Hepatocyte (in vitro differentiated cells): ENCODE measurements around the gene CYTH1. TPM values are rescaled to one million over a fixed set of nuclear protein-coding genes. Genes with fewer than 3 reads are reported as not detected.

Experiments
- DNase-seq: peaks from one replicate; pipeline ENCODE4 v3.0.0-alpha.2; 2016; ENCODE audit warnings: low spot score
- H2AFZ ChIP-seq: fragments of 200-600 bp; sonication (generic); 2 replicates; pipeline ENCODE4 v1.6.0; 2016; ENCODE audit warnings: antibody characterized with exemption, mild to moderate bottlenecking
- H3K27ac ChIP-seq: fragments of 200-600 bp; sonication (generic); 2 replicates; pipeline ENCODE4 v1.5.1; 2016; ENCODE audit warnings: mild to moderate bottlenecking
- H3K27me3 ChIP-seq: fragments of 200-600 bp; sonication (generic); 2 replicates; pipeline ENCODE4 v1.6.1; 2016
- H3K36me3 ChIP-seq: fragments of 200-600 bp; sonication (generic); replicated peaks from 2 replicates; pipeline ENCODE4 v1.5.1; 2016; ENCODE audit warnings: low read depth; ENCODE audit not compliant: insufficient read depth
- H3K4me1 ChIP-seq: fragments of 200-600 bp; sonication (generic); 2 replicates; pipeline ENCODE4 v1.5.1; 2016; ENCODE audit warnings: mild to moderate bottlenecking, moderate library complexity; ENCODE audit not compliant: insufficient read depth
- H3K4me2 ChIP-seq: fragments of 200-600 bp; sonication (generic); 2 replicates; pipeline ENCODE4 v1.6.0; 2016
- H3K4me3 ChIP-seq: fragments of 200-600 bp; sonication (generic); 2 replicates; pipeline ENCODE4 v1.5.1; 2016; ENCODE audit warnings: mild to moderate bottlenecking
- H3K79me2 ChIP-seq: fragments of 200-600 bp; sonication (generic); 2 replicates; pipeline ENCODE4 v1.6.0; 2017; ENCODE audit warnings: mild to moderate bottlenecking
- H3K9me2 ChIP-seq: fragments of 200-600 bp; sonication (generic); replicated peaks from 2 replicates; pipeline ENCODE4 v1.6.0; 2017; ENCODE audit warnings: mild to moderate bottlenecking; ENCODE audit not compliant: insufficient read depth
- H3K9me3 ChIP-seq: fragments of 200-600 bp; sonication (generic); 2 replicates; pipeline ENCODE4 v1.5.1; 2016; ENCODE audit warnings: low read depth, mild to moderate bottlenecking
- H4K20me1 ChIP-seq: fragments of 200-600 bp; sonication (generic); 2 replicates; pipeline ENCODE4 v1.6.0; 2016; ENCODE audit warnings: mild to moderate bottlenecking; ENCODE audit not compliant: insufficient read depth, poor library complexity, severe bottlenecking
- CTCF ChIP-seq: fragments of 200-600 bp; sonication (generic); IDR thresholded peaks from 2 replicates; pipeline ENCODE4 v1.5.1; 2016; ENCODE audit warnings: antibody characterized with exemption, mild to moderate bottlenecking; ENCODE audit not compliant: poor library complexity
- EZH2 ChIP-seq: fragments of 200-600 bp; sonication (generic); IDR thresholded peaks from 2 replicates; pipeline ENCODE4 v1.6.1; 2016; ENCODE audit warnings: antibody characterized with exemption, mild to moderate bottlenecking, borderline replicate concordance
- EZH2phosphoT487 ChIP-seq: fragments of 200-600 bp; sonication (generic); IDR thresholded peaks from one replicate; pipeline ENCODE4 v1.6.1; 2018; ENCODE audit warnings: antibody characterized with exemption, mild to moderate bottlenecking, low read depth, moderate library complexity; ENCODE audit not compliant: unreplicated experiment, severe bottlenecking
- WGBS: methylation state at CpG from one replicate; pipeline ENCODE4 v1.1.6; 2016; ENCODE audit warnings: low lambda C conversion rate; ENCODE audit errors: missing lambda C conversion rate; 5-methylcytosine and 5-hydroxymethylcytosine counted together
- polyA plus RNA-seq: library from polyadenylated mRNA; unstranded; fragments of >200 nt; fragmentation: Nextera tagmentation; extraction: Ambion mirVana; gene quantifications from 2 replicates; pipeline ENCODE4 v1.2.1, GENCODE V29; 2016
- total RNA-seq: library from RNA; depleted of rRNA; stranded (reverse); fragments of >200 nt; gene quantifications from 2 replicates; pipeline ENCODE4 v1.2.3, GENCODE V29; 2014

Gene CYTH1
- total and polyA plus RNA-seq, 2 experiments from 2014 or later, result 38.5 to 44.4 TPM

DNA sequence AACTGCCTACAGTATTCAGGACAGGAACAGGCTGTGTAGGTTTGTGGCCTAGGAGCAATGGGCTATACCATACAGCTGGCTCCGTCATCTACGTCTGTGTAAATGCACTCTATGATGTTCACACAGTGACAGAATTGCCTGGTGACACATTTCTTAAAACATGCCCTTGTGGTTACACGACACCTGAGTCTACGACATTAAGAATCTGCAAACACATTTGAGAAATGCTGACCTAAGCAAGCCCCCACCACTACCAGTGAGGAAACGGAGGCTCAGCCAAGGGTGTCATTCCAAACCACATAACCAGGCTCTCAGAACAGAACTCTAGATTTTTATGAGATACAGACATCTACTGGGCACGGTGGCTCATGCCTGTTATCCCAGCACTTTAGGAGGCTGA, 35.0 kb upstream of the CYTH1 start:
- 96% methylated on average over 6 of the region's 6 CpGs for WGBS
- TF ChIP-seq EZH2phosphoT487 (no peak), EZH2 (no peak), CTCF (no peak)
- H2AFZ ChIP-seq, result no peak overlapping the region
- no peaks in the 10 kb centered on the region for H3K9me3 ChIP-seq
- no peaks in the 10 kb centered on the region for H3K4me1 ChIP-seq
- no peaks in the 10 kb centered on the region for H3K27me3 ChIP-seq
- H3K27ac ChIP-seq, result no peak overlapping the region
- no peaks in the 10 kb centered on the region for H4K20me1 ChIP-seq
- no peak overlapping the region for H3K4me2 ChIP-seq
- H3K36me3 ChIP-seq, result no peaks in the 10 kb centered on the region
- no peak overlapping the region for H3K4me3 ChIP-seq
- H3K9me2 ChIP-seq, result no peaks in the 10 kb centered on the region
- no peak for DNase-seq
- no peaks in the 10 kb centered on the region for H3K79me2 ChIP-seq

DNA sequence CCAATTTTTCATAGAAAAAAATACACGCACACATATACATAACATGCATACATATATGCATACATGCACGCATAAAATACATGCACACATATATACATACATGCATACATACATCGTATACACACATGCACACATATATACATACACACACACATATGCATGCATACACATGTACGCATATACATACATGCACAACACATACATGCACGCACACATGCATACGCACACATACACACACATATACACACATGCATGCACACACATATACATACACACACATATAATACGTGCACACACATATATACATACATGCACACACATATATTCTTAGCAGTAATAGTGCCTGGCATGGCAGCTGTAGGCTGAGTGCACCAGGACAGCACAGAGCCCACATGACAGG, 33.6 kb upstream of the CYTH1 start:
- TF ChIP-seq EZH2, result no peak
- Histone ChIP-seq H3K27me3 (no peaks in the 10 kb centered on the region), H3K4me1 (no peaks in the 10 kb centered on the region), H4K20me1 (no peaks in the 10 kb centered on the region), H3K79me2 (no peaks in the 10 kb centered on the region), H3K4me2 (no peak overlapping the region), H3K36me3 (no peaks in the 10 kb centered on the region), H3K9me2 (no peaks in the 10 kb centered on the region), H3K4me3 (no peak overlapping the region), H3K9me3 (no peaks in the 10 kb centered on the region), H2AFZ (no peak overlapping the region), H3K27ac (no peak overlapping the region)
- no peak for DNase-seq
- WGBS, result 97% methylated on average over 7 of the region's 7 CpGs

GRCh38 chr17:78812855-78813254, 30.8 kb upstream of the CYTH1 start:
- TF ChIP-seq EZH2, result no peak
- Histone ChIP-seq H3K27me3 (no peaks in the 10 kb centered on the region), H4K20me1 (no peaks in the 10 kb centered on the region), H3K4me3 (no peak overlapping the region), H3K4me1 (no peaks in the 10 kb centered on the region), H3K4me2 (no peak overlapping the region), H3K9me2 (no peaks in the 10 kb centered on the region), H2AFZ (no peak overlapping the region), H3K36me3 (peaks cover 4% of the 10 kb centered on the region), H3K79me2 (no peaks in the 10 kb centered on the region), H3K27ac (no peak overlapping the region), H3K9me3 (no peaks in the 10 kb centered on the region)
- WGBS, result 91% methylated on average over 8 of the region's 8 CpGs
- DNase-seq, result no peak

DNA sequence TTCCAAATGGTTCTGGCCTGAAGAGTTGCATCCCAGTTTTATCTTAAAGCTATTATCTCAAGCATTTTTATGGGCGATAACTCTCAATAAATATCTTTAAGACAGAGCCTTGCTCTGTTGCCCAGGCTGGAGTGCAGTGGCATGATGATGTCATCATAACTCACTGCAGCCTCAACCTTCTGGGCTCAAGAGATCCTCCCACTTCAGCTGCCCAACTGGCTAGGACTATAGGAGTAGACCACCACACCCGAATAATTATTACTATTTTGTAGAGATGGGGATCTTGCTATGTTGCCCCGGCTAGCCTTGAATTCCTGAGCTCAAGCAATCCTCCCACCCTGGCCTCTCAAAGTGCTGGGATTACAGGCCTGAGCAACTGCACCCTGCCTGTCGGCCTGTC, 26.1 kb upstream of the CYTH1 start:
- Histone ChIP-seq H3K4me1 (no peaks in the 10 kb centered on the region), H3K4me3 (no peak overlapping the region), H3K79me2 (no peaks in the 10 kb centered on the region), H2AFZ (no peak overlapping the region), H4K20me1 (no peaks in the 10 kb centered on the region), H3K9me3 (no peaks in the 10 kb centered on the region), H3K4me2 (no peak overlapping the region), H3K36me3 (peaks cover 4% of the 10 kb centered on the region), H3K9me2 (no peaks in the 10 kb centered on the region), H3K27ac (no peak overlapping the region), H3K27me3 (no peaks in the 10 kb centered on the region)
- TF ChIP-seq EZH2phosphoT487 (no peak), EZH2 (no peak), CTCF (no peak)
- no peak for DNase-seq
- WGBS, result 91% methylated on average over 4 of the region's 4 CpGs
